Caki2 (cell line): ENCODE measurements around the gene RDH5. TPM values are rescaled to one million over a fixed set of nuclear protein-coding genes. Genes with fewer than 3 reads are reported as not detected.

ENCODE experiments used
- DNase-seq: peaks from one replicate; pipeline ENCODE4 v3.0.0-alpha.2; 2015; ENCODE audit warnings: low read depth
- in situ Hi-C: cut with HindIII; loops from 2 replicates; pipeline ENCODE4 v1.10.0; 2016; ENCODE audit warnings: low sequenced_read_pairs, low pct_unique_long_range_greater_than_20kb, mixed read lengths
- total RNA-seq: library from RNA; depleted of rRNA; stranded (reverse); fragments of >200 nt; shearing (Covaris generic); gene quantifications from 2 replicates; pipeline ENCODE4 v1.2.3, GENCODE V29; 2014; ENCODE audit warnings: low replicate concordance

RDH5 gene
- total RNA-seq, 1 experiment from 2014 or later, result 2.9 TPM

GRCh38 chr12:55722948-55723347 is 2.8 kb downstream of the RDH5 start:
- peak; percentile 43 for DNase-seq
- in situ Hi-C loops, result no loop called here

- DNase-seq, result no peak
- in situ Hi-C loops, result no loop called here
Measured at GRCh38 chr12:55723516-55724225, 3.5 kb downstream of the RDH5 start.

GRCh38 chr12:55724226-55724939 is 4.2 kb downstream of the RDH5 start:
- DNase-seq, result peak; percentile 62
- in situ Hi-C loops, result no loop called here

DNA sequence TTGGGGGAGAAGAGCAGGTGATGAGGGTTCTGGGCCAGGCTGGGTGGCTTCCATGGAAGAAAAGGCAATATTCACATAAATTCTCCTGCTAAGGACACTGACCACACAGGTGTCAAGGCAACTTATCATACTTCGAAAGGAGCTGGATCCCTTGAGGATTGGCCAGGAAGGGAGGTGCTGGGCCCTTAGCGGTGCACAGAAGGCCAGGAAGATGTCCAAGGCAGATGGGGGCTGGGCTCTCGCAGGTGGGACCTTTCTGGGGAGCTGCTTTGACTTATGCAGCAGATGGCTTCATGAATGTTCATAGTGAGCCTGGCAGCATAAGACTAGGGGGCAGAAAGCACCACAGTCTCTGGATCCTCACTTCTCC is 4.7 kb downstream of the RDH5 start:
- DNase-seq, result no peak
- in situ Hi-C loops, result no loop called here

- in situ Hi-C loops, result no loop called here
- no peak for DNase-seq
Measured at GRCh38 chr12:55725556-55725955, 5.4 kb downstream of the RDH5 start.

DNA sequence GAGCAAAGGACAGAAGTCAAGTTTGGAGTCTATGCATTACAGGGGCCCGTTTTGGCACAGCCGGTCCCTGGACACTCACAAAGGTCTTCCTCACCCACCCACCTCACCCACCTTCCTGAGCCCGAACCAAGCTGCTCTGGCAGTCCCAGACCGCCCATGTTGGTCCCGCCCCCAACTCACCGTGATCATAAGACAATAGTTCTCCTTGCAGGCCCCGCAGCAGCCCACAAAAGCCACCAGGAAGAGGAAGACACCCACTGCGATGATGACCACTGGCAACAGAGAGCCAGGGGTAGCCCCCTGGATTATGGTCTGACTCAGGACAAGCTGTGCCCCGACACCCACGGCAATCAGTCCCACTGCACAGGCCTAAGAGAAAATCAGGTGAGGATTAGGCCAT is 6.8 kb downstream of the RDH5 start:
- DNase-seq, result no peak
- in situ Hi-C loops, result no loop called here

DNA sequence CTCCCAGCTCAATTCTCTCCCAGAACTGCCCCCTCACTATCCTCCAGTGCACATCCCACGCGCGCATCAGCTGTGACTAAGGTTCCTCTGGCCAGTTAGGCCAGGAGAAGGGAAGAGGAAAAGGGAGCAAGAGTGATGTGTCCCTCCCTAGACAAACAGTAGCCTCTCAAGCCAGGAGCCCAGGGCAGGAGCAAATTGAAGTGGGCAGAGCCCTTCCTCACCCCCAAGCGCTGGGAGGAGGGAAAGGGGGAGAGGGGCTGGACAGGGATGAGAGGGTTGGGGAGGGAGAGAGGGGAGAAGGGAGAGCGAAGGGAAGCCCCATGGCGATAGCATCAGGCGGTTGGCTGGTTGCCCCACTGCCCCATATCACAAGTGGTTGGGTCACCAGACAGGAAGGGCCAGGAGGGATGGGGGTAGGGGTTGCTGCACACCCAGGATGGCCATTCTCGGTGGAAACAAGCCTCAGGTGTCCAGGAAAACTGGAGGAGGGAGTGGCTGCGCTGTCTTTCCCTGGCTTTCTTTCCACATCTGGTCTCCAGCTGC is 7.5 kb downstream of the RDH5 start:
- in situ Hi-C loops, result no loop called here
- DNase-seq, result peak; percentile 37

GRCh38 chr12:55728186-55728938 is 8.2 kb downstream of the RDH5 start:
- DNase-seq, result peak; percentile 75

DNA sequence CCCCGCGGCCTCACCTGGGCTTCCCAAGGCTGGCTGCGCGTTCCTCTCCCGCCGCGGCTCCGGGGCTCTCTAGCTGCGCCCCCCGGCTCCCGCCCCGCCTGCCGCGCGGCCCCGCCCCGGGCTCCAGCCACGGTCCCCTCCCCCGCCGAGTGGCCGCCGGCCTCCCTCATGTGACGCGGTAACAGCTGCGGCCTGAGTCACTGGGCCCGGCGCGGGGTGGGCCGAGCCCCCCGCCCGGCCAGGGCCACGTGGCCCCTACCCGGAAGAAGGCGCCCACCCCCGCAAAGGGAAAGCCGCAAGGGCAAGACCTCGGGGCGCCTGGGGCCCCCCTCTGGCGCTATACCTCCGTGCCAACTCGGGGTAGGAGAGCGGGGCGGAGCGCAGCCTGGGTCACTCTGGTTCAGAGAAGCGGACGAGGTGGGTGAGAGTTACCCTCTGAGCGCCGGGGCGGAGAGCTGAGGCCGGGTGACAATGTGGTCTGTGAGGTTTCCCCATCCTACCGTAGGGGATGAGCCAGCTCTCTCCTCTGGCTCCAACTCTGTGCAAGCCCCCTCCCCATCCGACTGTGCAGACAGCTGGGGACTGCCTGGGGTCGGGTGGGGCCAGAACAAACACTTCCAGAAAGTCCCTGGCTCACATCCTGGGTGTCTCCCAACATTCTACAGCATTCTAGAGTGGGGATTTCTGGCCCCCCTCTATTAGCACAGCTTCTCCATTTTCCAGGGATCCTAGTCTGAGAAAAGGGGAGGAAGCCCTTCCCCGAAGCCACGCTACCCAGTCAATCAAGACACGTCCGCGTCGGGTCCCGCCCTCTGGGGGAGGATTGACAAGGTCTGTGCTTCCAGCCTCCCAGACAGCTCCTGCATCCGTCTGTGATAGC is 9.0 kb downstream of the RDH5 start, which contains the start of gene CD63:
Gene CD63 (minus strand): TSS at position 71 of the 880 bp plus-strand sequence. CDS start 668 bp downstream, outside the sequence.
- in situ Hi-C loops, result no loop called here

More at GRCh38 chr12:55728186-55728938, 8.2 kb downstream of the RDH5 start:
- in situ Hi-C loops, result no loop called here

GRCh38 chr12:55729819-55730818 is 9.9 kb downstream of the RDH5 start:
- DNase-seq, result peak; percentile 76
- in situ Hi-C loops, result no loop called here

More for the DNA sequence above, 9.0 kb downstream of the RDH5 start, which contains the start of gene CD63:
- DNase-seq, result peak; percentile 95

DNA sequence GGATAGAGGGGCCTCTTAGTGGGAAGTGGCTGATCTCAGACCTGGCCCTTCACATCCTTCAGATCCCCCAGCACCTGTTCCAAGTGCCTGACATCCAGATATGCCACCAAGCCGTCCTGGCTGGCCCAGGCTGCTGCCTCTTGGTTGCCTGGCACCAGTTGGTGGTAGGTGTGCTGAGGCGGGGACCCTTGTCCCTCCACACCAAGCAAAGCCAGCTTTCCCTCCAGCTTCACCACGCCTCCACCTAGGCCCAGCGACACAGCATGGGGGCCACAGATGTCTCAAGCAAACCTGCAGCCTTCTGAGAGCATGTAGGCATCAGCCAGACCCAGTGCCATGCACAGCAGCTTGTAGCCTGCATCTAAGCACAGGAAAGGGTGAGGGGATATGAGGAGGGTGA is 12.1 kb downstream of the RDH5 start:
- in situ Hi-C loops, result no loop called here
- DNase-seq, result no peak

GRCh38 chr12:55733021-55733555 is 12.9 kb downstream of the RDH5 start:
- in situ Hi-C loops, result no loop called here

DNA sequence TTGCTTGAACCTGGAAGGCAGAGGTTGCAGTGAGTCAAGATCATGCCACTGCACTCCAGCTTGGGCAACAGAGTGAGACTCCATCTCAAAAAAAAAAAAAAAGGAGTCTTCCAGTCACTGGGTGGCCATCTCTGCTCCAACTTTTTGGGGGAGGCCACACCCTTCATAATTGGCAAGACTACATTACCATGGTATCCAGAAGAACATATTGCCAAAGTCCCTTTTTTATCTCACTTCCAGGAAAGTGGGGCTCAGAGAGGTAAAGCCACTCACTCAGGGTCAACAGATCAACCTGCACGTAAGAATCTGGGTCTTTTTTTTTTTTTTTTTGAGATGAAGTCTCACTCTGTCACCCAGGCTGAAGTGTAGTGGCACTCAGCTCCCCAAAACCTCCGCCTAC is 13.7 kb downstream of the RDH5 start:
- DNase-seq, result no peak

More at GRCh38 chr12:55733021-55733555, 12.9 kb downstream of the RDH5 start:
- no peak for DNase-seq

GRCh38 chr12:55734595-55734994 is 14.4 kb downstream of the RDH5 start:
- in situ Hi-C loops, result no loop called here

More for the DNA sequence above, 13.7 kb downstream of the RDH5 start:
- in situ Hi-C loops, result no loop called here

DNA sequence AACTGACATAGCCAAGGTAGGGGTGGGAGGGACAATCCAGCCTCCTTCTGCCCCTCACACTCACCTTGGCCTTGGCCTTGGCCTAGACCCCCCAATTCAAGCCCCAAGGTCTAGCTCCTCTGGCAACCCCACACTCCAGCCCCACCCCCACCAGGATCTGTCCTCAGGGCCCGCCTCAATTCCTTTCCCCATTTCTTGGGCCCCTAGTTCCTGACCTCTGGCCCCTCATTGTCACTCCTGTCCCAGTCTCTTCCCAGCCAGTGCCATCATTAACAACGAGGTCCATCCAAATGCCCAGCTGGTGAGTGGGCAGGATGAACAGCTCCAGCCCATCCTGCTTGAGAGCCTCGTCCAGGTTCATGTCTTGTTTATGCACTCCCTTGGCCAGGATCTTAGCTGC is 15.9 kb downstream of the RDH5 start:
- no peak for DNase-seq
- in situ Hi-C loops, result no loop called here

More at GRCh38 chr12:55734595-55734994, 14.4 kb downstream of the RDH5 start:
- no peak for DNase-seq

DNA sequence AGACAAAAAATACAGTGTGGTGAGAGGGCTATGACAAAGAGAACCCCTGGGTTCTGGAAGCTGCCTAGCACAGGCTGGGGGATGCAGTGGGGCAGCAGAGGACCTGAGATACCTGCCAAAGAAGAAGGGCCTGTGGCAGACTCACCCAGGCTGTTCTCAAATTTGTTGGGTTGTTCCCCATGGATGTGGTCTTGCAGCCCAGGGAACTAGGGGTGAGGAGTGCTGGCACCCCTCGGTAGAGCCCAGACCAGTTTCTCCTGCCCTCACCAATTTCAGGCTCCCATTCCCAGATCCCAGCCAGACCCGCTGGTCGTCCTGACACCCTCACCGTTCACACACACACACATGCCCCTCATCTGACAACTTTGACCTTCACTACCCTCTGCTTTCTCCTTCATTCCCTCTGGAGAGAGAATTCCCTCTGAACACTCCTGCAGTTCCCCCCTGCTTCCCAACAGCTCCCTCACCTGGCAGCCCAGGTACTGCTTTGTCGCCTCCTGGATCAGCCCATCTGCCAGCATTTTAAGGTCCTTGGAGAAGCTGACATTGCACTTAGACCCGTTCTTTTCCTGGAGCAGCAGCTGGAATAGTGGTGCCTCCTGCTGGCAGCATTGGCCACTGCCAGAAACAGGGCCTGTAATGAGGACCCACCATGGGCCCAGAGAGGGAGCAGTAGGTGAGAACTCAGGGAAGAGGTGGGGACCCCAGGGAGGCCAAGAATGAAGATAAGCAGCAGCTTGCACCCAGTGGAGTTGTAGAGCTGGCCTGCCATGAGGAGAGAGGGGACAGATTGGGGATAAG is 16.8 kb downstream of the RDH5 start:
- in situ Hi-C loops, result no loop called here
- DNase-seq, result peak; percentile 72
